PC-3 (cell line): ENCODE measurements around the gene VCX3A. TPM values are rescaled to one million over a fixed set of nuclear protein-coding genes. Genes with fewer than 3 reads are reported as not detected.

Experiments
- ATAC-seq: fragments of 200-7000 bp; cut with Tn5 transposase; 2 replicates; pipeline ENCODE4 v1.9.1; 2020; ENCODE audit warnings: mild to moderate bottlenecking, moderate library complexity
- BruUV-seq: library from RNA; stranded (reverse); fragments of 400-500 nt; replicated peaks from 2 replicates; lab custom pipeline; 2021; lab: Mats Ljungman, UMichigan
- CTCF ChIA-PET: fragments of 300-600 bp; sonication (Branson Sonifier 250); formaldehyde crosslinking; loops from one replicate; lab custom pipeline; 2022; ENCODE audit warnings: antibody characterized with exemption; lab: Charles Lee
- POLR2A ChIA-PET: fragments of 300-600 bp; sonication (Branson Sonifier 250); formaldehyde crosslinking; loops from one replicate; lab custom pipeline; 2022; ENCODE audit warnings: antibody characterized with exemption; ENCODE audit not compliant: unreplicated experiment; lab: Charles Lee
- DNase-seq: peaks from one replicate; pipeline ENCODE4 v3.0.0-alpha.2; 2015
- H2AFZ ChIP-seq: fragments of 300-600 bp; sonication (generic); 2 replicates; pipeline ENCODE4 v1.6.0; 2016; ENCODE audit warnings: antibody characterized with exemption, low read length
- H3F3A ChIP-seq: fragments of 300-600 bp; sonication (generic); one replicate; pipeline ENCODE4 v1.6.0; 2017; ENCODE audit warnings: antibody characterized with exemption, low read length, control low read depth, mild to moderate bottlenecking; ENCODE audit not compliant: unreplicated experiment
- H3K27ac ChIP-seq: fragments of 300-600 bp; sonication (generic); 2 replicates; pipeline ENCODE4 v1.5.1; 2016; ENCODE audit warnings: mild to moderate bottlenecking, low read length
- H3K27me3 ChIP-seq: fragments of 300-600 bp; sonication (generic); 2 replicates; pipeline ENCODE4 v1.6.1; 2016; ENCODE audit warnings: low read length, mixed read lengths
- H3K36me3 ChIP-seq: fragments of 300-600 bp; sonication (generic); 2 replicates; pipeline ENCODE4 v1.6.1; 2016; ENCODE audit warnings: low read depth, mixed run types, low read length, mixed read lengths
- H3K4me1 ChIP-seq: fragments of 300-600 bp; sonication (generic); 2 replicates; pipeline ENCODE4 v1.5.1; 2016; ENCODE audit warnings: low read length; ENCODE audit not compliant: insufficient read depth
- H3K4me2 ChIP-seq: fragments of 300-600 bp; sonication (generic); 2 replicates; pipeline ENCODE4 v1.6.0; 2016; ENCODE audit warnings: low read length
- H3K4me3 ChIP-seq: fragments of 300-600 bp; sonication (generic); 2 replicates; pipeline ENCODE4 v1.5.1; 2016; ENCODE audit warnings: mild to moderate bottlenecking, low read length, mixed read lengths
- H3K79me2 ChIP-seq: fragments of 300-600 bp; sonication (generic); 2 replicates; pipeline ENCODE4 v1.6.1; 2017; ENCODE audit warnings: low read length, mixed read lengths
- H3K9ac ChIP-seq: fragments of 300-600 bp; sonication (generic); 2 replicates; pipeline ENCODE4 v1.6.0; 2016; ENCODE audit warnings: mild to moderate bottlenecking, low read length
- H3K9me2 ChIP-seq: fragments of 300-600 bp; sonication (generic); replicated peaks from 2 replicates; pipeline ENCODE4 v1.6.1; 2016; ENCODE audit warnings: mixed run types, low read length, mixed read lengths
- H3K9me3 ChIP-seq: fragments of 300-600 bp; sonication (generic); 2 replicates; pipeline ENCODE4 v1.6.1; 2016; ENCODE audit warnings: low read length, mixed read lengths
- H4K20me1 ChIP-seq: fragments of 300-600 bp; sonication (generic); 2 replicates; pipeline ENCODE4 v1.6.1; 2016; ENCODE audit warnings: low read length, mixed read lengths
- CTCF ChIP-seq: fragments of 300-600 bp; sonication (generic); conservative IDR thresholded peaks from 2 replicates; pipeline ENCODE4 v1.5.1; 2017; ENCODE audit warnings: antibody characterized with exemption, low read depth, mild to moderate bottlenecking, low read length
- EZH2 ChIP-seq: fragments of 300-600 bp; sonication (generic); IDR thresholded peaks from one replicate; pipeline ENCODE4 v1.6.1; 2017; ENCODE audit warnings: antibody characterized with exemption, mild to moderate bottlenecking, low read length; ENCODE audit not compliant: unreplicated experiment
- EZH2phosphoT487 ChIP-seq: fragments of 300-600 bp; sonication (generic); IDR thresholded peaks from 2 replicates; pipeline ENCODE4 v1.6.1; 2018; ENCODE audit warnings: mild to moderate bottlenecking, antibody characterized with exemption, low read length, borderline replicate concordance
- intact Hi-C: fragments of 100-400 bp; cut with micrococcal nuclease; formaldehyde crosslinking; loops from 2 replicates; pipeline ENCODE4 v1.9.0; 2023
- total RNA-seq: library from RNA; depleted of rRNA; stranded (reverse); fragments of >200 nt; gene quantifications from 2 replicates; pipeline ENCODE4 v1.2.3, GENCODE V29; 2014

VCX3A gene
- total RNA-seq, 1 experiment from 2014 or later = not detected

GRCh38 chrX:6545712-6546111 lies 10.8 kb upstream of the VCX3A start:
- no peak for TF ChIP-seq EZH2
- no peak for TF ChIP-seq EZH2phosphoT487
- TF ChIP-seq CTCF = no peak
- BruUV-seq = no TSS peak
- no peak for ATAC-seq

GRCh38 chrX:6526564-6527136 lies 8.3 kb downstream of the VCX3A start:
- no TSS peak for BruUV-seq
- intact Hi-C loops = no loop called here
- Histone ChIP-seq H3K27me3 (no peaks in the 10 kb centered on the region), H4K20me1 (no peaks in the 10 kb centered on the region), H3K27ac (no peak overlapping the region), H3K4me3 (no peak overlapping the region), H3K4me1 (no peaks in the 10 kb centered on the region), H2AFZ (no peak overlapping the region), H3K36me3 (no peaks in the 10 kb centered on the region), H3K9ac (no peak overlapping the region), H3F3A (no peaks in the 10 kb centered on the region), H3K4me2 (no peak overlapping the region), H3K79me2 (no peaks in the 10 kb centered on the region), H3K9me3 (no peaks in the 10 kb centered on the region), H3K9me2 (no peaks in the 10 kb centered on the region)
- no peak for TF ChIP-seq EZH2phosphoT487
- no peak for TF ChIP-seq CTCF
- no peak for TF ChIP-seq EZH2
- ChIA-PET CTCF (no interaction called here), POLR2A (no interaction called here)
- DNase-seq (no peak), ATAC-seq (no peak)

More at GRCh38 chrX:6545712-6546111, 10.8 kb upstream of the VCX3A start:
- Histone ChIP-seq H4K20me1 (no peaks in the 10 kb centered on the region), H3K36me3 (no peaks in the 10 kb centered on the region), H3K79me2 (no peaks in the 10 kb centered on the region), H3K4me2 (no peak overlapping the region), H2AFZ (no peak overlapping the region), H3F3A (no peaks in the 10 kb centered on the region), H3K9ac (no peak overlapping the region), H3K4me3 (no peak overlapping the region), H3K27ac (no peak overlapping the region), H3K9me2 (no peaks in the 10 kb centered on the region), H3K4me1 (no peaks in the 10 kb centered on the region), H3K9me3 (no peaks in the 10 kb centered on the region), H3K27me3 (no peaks in the 10 kb centered on the region)
- intact Hi-C loops = no loop called here
- CTCF ChIA-PET = no interaction called here
- DNase-seq = no peak
- POLR2A ChIA-PET = no interaction called here

DNA sequence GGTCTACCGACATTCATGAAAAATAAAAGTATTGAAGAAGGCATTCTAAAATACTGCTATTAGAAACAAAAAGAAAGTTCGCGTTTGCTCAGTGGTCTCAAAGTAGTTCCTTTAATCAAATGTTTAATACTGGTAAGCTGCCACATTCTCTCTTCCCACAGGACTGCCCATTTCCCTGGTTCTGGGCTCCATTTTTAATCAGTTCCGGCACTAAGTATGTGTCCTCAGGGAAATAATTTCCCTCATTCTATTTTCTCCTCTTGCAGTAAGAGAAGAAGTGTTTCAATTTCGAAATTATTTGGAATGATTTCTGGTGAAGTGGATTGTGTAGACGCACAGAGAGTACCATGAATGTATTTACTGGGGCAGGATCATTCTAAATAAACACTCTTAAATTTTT lies 17.5 kb downstream of the VCX3A start:
- H3K9me3 ChIP-seq = no peaks in the 10 kb centered on the region
- ATAC-seq = no peak
- POLR2A ChIA-PET = no interaction called here
- no peaks in the 10 kb centered on the region for H3K4me1 ChIP-seq
- intact Hi-C loops = no loop called here
- no peaks in the 10 kb centered on the region for H3K36me3 ChIP-seq
- H3K4me2 ChIP-seq = no peak overlapping the region
- H4K20me1 ChIP-seq = no peaks in the 10 kb centered on the region
- no peak overlapping the region for H3K27ac ChIP-seq
- no peaks in the 10 kb centered on the region for H3K9me2 ChIP-seq
- H3F3A ChIP-seq = no peaks in the 10 kb centered on the region
- no peak for TF ChIP-seq CTCF
- CTCF ChIA-PET = no interaction called here
- H3K79me2 ChIP-seq = no peaks in the 10 kb centered on the region
- no TSS peak for BruUV-seq
- H3K27me3 ChIP-seq = no peaks in the 10 kb centered on the region
- H3K9ac ChIP-seq = no peak overlapping the region
- H3K4me3 ChIP-seq = no peak overlapping the region
- DNase-seq = no peak
- no peak overlapping the region for H2AFZ ChIP-seq
